ENCODE results near the gene ADD2.
"Not testable (repeated sequence)": the region's sequence is repeated elsewhere in the genome, so short reads cannot be mapped to it uniquely, and the experiment has no call there.

ADD2 gene, protein sequence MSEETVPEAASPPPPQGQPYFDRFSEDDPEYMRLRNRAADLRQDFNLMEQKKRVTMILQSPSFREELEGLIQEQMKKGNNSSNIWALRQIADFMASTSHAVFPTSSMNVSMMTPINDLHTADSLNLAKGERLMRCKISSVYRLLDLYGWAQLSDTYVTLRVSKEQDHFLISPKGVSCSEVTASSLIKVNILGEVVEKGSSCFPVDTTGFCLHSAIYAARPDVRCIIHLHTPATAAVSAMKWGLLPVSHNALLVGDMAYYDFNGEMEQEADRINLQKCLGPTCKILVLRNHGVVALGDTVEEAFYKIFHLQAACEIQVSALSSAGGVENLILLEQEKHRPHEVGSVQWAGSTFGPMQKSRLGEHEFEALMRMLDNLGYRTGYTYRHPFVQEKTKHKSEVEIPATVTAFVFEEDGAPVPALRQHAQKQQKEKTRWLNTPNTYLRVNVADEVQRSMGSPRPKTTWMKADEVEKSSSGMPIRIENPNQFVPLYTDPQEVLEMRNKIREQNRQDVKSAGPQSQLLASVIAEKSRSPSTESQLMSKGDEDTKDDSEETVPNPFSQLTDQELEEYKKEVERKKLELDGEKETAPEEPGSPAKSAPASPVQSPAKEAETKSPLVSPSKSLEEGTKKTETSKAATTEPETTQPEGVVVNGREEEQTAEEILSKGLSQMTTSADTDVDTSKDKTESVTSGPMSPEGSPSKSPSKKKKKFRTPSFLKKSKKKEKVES

DNA sequence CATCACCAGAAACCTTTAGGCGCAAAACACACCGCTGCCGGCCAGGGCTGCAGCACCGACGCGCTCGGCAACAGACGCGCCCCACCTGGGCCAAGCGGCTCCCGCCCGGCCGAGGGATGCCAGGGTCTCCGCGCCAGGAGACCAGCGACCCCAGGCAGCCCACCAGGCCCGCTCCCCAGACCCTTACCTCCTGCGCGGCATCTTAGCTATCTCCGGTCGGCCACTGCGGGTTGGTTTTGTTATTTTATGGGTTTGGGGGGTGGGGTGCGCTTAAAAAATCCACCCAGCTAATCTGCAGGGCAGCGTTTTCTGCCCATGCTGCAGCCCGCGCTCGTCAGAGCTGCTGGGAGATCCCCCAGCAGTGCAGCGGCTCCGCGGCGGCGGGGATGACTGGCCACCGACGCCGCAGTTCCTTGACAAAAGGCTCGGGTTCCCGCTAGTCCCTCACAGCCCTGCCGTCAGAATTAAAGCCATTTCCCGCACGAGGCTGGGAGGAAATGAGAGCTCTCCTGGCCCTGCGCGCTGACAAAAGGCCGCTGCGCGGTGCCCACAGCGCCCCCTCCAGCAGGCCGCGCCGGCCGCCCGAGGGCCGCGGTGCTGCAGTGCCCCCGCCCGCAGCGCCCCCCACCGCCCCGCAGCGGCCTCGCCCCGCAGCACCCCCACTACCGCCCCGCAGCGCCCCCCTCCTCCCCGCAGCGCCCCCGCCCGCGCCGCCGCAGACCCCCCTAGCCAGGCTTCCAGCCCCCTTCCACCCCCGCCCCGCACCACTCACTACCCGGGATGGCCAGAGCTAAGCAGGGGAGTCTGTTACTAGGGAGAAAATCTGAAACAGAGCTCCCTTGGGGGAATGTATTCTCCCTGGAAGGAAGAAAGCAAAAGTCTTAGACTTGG is at the start of gene ADD2:
TSS of gene ADD2 (minus strand) at position 502 of the 891 bp plus-strand sequence. CDS start 61,792 bp downstream, outside the sequence.
- DNase-seq: no peak

DNA sequence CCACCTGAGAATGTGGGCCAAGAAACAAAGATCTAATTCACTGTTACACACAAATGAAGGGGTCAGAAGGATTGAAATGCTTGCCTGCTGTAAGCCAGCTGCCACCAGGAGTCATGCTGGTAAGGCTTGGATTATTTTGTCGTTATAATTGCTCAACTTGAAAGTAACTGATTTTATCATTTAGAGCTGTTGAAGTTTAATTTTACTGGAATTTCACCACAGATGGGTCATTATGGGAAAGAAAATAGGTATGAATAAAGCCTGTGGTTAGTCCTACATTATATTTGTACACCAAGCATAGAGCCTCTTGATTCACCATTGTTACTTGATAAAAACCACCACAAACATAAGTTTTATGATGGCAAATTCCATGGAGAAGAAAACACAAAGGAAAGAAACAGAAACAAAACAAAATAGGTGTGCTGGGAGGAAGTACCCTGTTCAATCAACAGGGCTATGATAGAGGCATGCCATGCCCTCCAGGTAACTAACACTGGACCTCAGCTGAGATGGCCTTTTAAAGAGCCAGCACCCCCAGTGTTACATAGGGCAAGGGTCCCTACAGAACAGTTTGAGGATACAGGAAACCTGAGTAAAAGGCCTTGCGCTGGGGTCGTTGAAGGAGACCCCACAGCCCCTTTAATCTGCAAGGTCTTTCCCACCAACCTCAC is 49.4 kb upstream of the ADD2 start:
- no peak for DNase-seq

DNA sequence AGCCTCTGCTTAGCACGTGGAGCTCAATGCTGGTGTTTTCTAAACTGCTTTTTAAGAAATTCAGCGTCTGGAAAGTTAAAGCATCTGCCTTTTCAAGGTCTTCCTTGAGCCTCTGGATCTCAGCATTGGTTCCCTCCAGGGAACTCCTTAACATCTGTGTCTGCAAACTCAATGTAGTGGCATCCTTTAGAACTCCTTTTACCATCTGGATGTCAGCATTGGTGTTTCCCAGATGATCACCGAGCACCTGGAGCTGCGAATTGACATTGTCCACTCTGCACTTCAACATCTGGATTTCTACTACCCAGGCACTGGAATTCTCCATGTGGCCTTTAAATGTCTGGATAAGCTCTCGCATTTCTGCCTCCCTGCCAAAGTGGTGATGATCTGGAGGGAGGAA is 48.7 kb upstream of the ADD2 start:
- DNase-seq: no peak

DNA sequence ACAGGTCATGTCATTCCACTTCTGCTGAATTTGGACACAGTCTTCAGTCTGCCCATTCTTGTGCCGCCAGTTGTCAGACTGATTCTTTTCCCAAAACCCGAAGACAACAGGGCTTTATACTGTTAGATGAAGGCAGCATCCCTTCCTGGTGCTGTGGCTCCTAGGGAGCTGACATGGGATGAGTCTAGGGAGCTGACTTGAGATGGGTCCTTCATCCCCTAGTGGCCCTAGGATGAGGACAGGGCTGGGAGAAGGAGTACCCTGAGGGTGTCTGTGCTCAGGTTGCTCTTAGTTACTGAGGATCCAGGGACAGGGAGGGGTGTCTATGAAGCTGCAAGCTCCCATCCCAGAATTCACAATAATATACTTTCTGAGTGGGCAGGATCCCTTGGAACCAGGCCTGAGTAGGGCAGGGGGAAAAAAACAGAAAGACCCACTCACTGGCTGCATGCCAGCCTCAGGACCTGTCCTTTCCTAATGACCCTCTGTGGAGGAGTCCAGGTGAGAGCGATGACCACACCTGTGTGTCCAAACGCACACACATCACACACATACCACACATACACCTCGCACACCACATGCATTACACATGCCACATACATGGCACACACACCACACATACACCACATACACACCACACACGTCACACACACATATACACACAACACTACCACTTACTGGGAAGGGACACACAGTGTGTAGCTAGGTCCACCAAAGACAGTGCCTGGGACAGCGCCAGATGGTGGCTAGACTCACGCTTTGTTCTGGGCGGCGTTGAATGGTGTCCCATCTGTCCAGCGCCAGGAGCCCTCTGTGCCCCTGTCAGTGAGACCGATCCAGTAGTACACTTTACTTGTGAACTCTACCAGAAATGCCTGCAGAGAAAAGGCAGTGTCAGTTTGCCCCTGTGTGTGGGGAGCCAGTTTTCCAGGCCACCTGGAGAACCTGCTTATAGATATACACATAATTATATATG is 41.3 kb upstream of the ADD2 start:
- DNase-seq: no peak

DNA sequence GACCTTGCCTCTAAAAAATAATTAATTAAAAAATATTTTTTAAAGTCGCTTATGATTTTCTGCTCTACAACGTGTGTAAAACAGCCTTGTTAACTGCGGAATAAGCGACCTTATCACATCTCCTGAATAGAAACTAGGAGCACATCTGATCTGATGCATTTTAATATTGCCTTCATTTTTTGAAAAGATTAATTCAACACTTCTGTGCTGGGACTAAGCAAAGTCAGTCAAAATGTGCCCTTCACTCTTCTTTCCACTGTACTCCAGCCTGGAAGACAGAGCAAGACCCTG is 39.8 kb upstream of the ADD2 start:
- no peak for DNase-seq

DNA sequence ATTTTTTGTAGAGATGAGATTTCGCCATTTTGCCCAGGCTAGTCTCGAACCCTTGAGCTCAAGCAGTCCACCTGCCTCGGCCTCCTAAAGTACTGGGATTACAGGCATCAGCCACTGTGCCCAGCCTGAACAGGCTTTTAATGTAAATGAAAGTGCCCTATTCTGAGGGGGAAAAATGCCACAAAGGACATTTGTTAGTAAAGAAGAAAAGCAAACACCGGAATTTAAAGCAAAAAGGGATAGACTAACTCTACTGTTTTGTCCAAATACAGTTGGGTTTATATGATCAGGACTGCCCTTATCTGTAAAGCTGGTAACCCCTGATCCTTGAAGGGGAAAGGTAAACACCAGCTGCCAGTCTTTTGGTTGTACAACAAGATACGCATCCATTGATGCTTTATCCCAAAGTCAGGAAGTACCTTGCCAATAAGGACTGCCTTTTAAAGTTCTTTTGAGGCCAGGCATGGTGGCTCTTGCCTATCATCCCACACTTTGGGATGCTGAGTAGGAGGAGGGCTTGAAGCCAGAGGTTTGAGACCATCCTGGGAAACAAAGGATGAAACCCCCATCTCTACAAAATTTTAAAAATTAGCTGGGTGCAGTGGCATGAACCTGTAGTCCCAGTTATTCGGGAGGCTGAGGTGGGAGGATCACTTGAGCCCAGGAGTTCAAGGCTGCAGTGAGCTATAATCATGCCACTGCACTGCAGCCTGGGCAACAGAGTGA is 39.3 kb upstream of the ADD2 start:
- no peak for DNase-seq

DNA sequence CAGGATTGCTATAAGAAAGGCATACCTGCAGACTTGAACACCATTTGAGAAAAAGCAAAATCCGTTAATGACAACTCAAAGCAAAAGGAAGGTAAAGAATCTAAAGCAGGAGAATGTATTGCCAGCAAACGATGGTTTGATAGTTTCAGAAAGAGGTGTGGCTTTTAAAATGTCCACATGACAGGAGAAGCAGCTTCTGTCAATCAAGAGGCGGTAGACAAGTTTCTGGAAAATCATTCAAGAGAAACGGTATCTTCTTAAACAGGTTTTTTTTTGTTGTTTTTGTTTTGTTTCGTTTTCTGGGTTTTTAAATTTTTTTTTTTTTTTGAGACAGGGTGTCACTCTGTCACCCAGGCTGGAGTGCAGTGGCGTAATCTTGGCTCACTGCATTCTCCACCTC is 38.6 kb upstream of the ADD2 start:
- DNase-seq: no peak

DNA sequence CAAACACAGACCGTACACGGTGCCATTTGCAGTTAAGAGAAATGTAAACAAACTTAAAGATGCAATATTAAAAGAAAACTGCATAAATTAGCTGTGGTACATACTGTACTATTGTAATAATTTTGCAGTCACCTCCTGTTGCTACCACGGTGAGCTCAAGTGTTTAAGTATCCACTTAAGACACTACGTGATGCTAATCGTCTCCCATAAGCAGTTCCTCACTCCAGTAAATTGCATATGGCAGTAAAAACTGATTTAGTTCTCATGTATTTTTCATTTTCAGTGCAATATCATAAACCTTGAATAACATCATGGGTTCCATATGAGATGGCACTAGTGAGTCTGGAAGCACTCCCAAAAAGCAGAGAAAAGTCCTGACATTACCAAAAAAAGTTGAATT is 38.0 kb upstream of the ADD2 start:
- no peak for DNase-seq

DNA sequence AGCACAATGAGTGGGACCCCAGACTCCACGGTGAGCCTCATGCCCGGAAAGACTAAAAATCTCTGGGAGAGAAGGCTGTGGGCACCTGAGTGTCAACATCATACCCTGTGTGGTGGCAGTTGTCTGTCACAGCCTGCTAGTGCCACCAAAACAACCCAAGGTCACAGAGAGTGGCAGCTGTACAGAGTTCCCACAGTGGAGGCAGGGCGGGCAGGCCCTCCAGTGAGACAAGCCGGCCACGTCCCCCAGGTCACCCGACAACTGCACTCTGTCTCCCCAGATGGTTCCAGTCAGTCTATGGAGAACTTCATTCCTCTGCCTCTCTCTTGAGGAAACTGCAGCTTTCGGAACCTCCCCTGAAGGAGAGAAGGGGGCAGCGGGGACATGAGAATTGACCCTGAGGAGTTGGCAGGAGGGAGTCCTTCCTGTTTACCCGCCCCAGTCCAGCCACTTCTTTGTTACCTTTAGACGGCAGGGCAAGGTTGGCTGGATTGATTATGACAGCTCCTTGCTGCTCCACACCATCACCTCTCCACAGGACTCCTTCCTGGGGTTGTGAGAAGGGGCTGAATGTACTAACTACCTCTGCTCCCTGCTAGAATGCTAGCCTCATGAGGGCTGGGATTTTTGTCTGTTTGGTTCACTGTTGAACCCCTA is 33.7 kb upstream of the ADD2 start:
- DNase-seq: no peak

DNA sequence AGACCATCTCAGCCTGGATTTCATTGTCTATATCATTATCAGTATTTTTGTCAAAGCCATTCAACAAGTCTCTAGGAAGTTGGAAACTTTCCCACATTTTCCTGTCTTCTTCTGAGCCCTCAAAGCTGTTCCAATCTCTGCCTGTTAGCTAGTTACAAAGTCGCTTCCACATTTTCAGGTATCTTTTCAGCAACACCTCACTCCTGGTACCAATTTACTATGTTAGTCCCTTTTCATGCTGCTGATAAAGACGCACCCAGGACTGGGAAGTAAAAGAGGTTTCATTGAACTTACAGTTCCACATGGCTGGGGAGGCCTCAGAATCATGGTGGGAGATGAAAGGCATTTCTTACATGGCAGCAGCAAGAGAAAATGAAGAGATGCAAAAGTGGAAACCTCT is 31.7 kb upstream of the ADD2 start:
- no peak for DNase-seq

DNA sequence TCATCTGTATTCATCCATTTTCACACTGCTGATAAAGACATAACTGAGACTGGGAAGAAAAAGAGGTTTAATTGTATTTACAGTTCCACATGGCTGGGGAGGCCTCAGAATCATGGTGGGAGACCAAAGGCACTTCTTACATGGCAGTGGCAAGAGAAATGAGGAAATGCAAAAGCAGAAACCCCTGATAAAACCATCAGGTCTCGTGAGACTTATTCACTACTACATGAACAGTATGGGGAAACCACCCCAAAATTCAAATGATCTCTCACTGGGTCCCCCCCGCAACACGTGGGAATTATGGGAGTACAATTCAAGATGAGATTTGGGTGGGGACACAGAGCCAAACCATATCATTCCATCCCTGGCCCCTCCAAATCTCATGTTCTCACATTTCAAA is 30.0 kb upstream of the ADD2 start:
- not testable (repeated sequence) for DNase-seq

DNA sequence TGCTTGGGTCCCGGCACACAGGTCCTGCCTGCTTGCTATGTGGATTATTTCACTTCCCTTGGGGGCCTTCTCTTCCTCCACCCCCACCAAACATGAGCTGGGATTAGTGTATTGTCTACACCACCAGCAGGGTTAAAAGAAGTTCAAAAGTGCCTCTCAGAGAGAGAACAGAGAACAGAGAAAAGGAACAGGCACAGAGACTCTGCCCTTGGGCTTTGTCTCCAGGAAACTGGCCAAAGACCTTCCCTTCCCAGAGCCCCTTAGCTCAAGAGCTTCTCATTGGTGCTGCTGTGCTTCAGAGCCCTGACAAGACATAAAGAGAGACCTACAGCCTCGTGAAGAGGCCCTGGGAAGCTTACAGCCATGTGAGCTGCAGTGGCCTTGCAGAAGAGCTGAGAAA is 29.5 kb upstream of the ADD2 start:
- no peak for DNase-seq

DNA sequence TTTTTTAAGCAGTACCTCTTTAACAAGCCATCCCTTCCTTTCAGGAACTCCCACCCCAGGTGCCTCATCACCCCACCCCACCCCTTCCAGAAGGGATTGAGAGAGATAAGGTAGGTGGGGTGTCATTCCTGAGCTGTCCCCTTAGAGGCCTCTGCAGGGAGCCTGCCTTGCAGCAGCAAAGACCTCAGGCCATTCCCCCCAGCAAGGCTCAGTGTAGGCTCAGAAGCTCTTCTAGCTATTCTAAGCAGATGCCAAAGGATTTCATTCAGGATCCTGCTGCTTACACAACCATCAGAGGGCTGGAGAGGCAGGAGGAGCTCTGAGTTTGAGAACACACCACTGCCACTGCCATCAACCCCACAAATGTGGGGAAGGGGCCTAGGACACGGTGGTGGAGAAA is 28.3 kb upstream of the ADD2 start:
- no peak for DNase-seq

DNA sequence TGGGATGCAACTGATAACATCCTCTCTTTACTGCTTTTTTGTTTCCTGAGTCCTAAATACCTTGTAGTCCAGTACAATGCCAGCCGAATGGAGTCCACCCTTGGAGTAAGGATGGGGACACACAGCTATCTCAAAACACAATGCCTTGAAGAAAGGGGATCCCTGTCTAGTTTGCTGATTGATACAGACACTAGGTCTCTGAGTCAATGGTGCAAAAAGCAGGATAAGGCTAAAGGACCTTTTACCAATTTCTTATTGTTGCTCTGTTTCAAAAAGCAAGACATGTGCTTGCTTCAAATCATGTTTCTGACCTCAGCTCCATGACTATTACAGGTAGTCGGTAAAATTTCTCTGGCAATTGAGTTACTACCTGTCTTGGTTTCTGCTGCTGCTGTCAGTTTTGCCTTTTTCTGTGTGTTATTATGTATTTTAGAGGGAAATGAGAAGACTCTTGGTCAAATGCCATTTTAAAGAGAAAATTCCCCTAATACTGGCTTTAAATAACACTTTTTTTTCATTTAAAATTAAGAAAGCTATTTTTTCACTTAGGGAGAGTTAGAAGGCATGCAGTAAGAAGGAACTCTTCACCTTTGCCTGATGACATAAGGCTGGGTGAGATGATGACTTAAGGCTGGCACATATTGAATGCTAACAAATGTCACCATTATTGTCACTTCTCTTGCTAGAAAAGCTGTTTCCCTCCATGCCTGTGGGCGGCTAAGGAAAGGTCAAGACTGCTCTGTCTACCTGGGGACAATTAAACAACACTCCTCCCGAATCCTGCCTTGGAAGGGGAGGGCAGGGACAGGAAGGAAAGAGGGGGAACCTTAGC is 27.4 kb upstream of the ADD2 start:
- no peak for DNase-seq

DNA sequence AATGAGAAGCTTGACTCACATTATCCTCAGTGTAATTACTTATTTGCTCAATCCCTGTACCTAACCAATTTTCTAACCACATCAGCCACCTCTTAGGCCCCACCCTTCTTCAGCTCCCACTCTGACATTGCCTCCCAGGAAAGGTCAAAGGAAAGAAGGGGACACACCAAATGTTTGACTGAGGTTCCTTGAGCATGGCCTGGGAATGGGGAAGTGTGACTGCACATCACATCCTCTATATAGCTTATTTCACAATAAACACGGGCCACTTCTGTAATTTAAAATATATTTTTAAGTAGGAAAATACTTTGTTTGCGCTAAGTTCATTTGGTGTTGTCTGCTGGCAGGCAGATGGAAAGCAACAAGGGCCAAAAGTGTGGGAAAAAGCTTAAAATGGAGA is 25.4 kb upstream of the ADD2 start:
- DNase-seq: no peak

DNA sequence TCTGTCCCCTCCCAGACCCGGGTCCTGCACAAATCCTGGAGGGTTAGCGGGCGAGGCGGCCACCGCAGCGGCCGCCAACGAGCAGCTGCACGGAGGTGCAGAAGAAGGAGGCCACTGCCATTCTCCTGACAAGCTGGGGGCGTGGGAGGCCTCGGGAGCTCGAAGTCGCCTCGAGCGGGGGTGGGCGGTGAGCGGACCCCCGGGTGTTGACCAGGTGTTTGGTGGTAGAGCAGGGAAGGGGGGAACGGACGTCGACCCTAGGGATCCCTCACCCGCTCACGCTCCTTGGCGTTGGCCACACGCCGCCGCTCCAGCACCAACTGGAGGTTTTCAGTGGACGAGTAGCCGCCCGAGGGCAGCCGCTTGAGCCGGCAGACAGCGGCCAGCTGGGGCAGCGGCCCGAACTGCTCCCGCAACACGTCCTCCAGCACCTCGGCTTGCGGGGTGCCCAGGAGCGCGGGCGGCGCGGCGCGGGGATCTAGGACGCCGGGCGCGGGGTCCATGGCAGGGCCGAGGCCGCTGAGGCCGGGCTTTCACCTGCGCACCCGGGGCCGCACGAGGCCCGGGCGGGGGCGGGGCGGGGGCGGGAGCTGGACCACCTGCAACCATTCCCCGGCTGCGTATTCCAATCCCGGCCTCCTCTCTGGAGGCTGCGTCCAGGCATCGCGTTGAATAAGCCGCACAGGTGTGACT is 22.3 kb upstream of the ADD2 start, which contains the start of gene FIGLA:
TSS of gene FIGLA (minus strand) at position 508 of the 693 bp plus-strand sequence. CDS start at position 503, 5 bp downstream.
- no peak for DNase-seq

DNA sequence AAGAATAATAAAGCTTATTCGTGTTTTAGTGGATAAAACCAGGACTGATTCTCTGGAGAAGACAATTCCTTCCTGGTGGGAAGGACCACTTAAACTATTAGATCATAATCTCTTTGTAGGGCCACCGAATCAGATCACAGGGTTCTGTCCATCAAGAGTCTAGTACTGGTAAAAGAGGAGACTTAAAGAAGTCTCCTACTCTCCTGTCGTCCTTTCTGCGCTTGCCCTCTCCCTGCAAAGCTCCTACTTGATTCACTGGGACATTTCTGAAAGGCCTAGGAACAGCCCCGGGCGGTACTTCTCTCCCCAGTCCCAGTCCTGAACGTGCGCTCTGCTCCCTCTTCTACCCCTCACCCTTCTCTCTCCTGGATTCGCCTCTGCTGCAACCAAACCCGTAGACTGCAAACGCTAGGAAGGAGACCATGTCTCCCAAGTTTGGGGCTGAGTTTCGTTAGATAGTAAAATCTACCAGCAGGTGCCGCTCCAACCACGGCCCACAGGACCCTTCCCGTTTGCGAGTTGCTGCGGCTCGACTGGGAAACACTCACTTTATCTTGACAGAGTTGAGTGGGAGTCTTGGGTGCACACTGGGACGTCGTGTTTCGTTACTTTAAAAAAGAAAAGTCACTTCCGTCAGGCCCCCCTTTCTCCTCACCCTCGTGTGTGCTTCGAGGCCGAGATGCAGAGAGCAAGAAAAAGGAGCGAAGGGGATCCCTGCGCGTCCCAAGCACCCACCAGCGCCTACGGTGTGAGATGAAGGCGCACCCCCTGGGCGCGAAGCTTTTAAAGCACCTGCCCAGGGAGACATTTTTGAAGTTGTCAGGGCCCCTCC is 21.5 kb upstream of the ADD2 start:
- peak; percentile 89 for DNase-seq

Measured in 8988T (cell line).